H9 (cell line): ENCODE measurements around the gene RAC2. TPM values are rescaled to one million over a fixed set of nuclear protein-coding genes. Genes with fewer than 3 reads are reported as not detected.

ENCODE experiments used
- DNase-seq: peaks from one replicate; pipeline ENCODE4 v3.0.0-alpha.2; 2017
- H2AFZ ChIP-seq: one replicate; pipeline ENCODE4 v1.6.1; 2013; ENCODE audit warnings: mild to moderate bottlenecking, low read length, control low read depth, moderate library complexity
- H2AK5ac ChIP-seq: 2 replicates; pipeline ENCODE4 v1.6.1; 2013; ENCODE audit warnings: low read length, control low read depth, mixed read lengths; ENCODE audit not compliant: insufficient read length
- H2BK120ac ChIP-seq: one replicate; pipeline ENCODE4 v1.6.1; 2013; ENCODE audit warnings: low read depth, mild to moderate bottlenecking, low read length, control low read depth, inconsistent platforms; ENCODE audit not compliant: poor library complexity, severe bottlenecking
- H2BK12ac ChIP-seq: 2 replicates; pipeline ENCODE4 v1.6.1; 2013; ENCODE audit warnings: low read length, control low read depth, mixed read lengths, low read depth; ENCODE audit not compliant: insufficient read length
- H2BK15ac ChIP-seq: 2 replicates; pipeline ENCODE4 v1.6.1; 2013; ENCODE audit warnings: low read depth, low read length, control low read depth
- H2BK20ac ChIP-seq: one replicate; pipeline ENCODE4 v1.6.1; 2013; ENCODE audit warnings: low read depth, mild to moderate bottlenecking, low read length, control low read depth, inconsistent platforms; ENCODE audit not compliant: poor library complexity, severe bottlenecking
- H2BK5ac ChIP-seq: 2 replicates; pipeline ENCODE4 v1.6.1; 2013; ENCODE audit warnings: low read length, control low read depth, mixed read lengths; ENCODE audit not compliant: insufficient read length
- H3K14ac ChIP-seq: 2 replicates; pipeline ENCODE4 v1.6.1; 2013; ENCODE audit warnings: low read length, control low read depth; ENCODE audit not compliant: insufficient read depth
- H3K18ac ChIP-seq: 2 replicates; pipeline ENCODE4 v1.6.1; 2013; ENCODE audit warnings: low read depth, mild to moderate bottlenecking, mixed read lengths, low read length, control low read depth; ENCODE audit not compliant: insufficient read length
- H3K23ac ChIP-seq: 2 replicates; pipeline ENCODE4 v1.6.1; 2013; ENCODE audit warnings: low read length, control low read depth, mixed read lengths, low read depth; ENCODE audit not compliant: insufficient read length
- H3K23me2 ChIP-seq: 2 replicates; pipeline ENCODE4 v1.6.1; 2013; ENCODE audit warnings: low read depth, mild to moderate bottlenecking, mixed read lengths, low read length, control low read depth; ENCODE audit not compliant: insufficient read length, poor library complexity, severe bottlenecking
- H3K27ac ChIP-seq: 2 replicates; pipeline ENCODE4 v1.5.1; 2013; ENCODE audit warnings: low read length, control low read depth, mixed read lengths, low read depth; ENCODE audit not compliant: insufficient read length
- H3K27me3 ChIP-seq: 2 replicates; pipeline ENCODE4 v1.6.1; 2013; ENCODE audit warnings: low read length, control low read depth, inconsistent platforms; ENCODE audit not compliant: insufficient read depth
- H3K4ac ChIP-seq: 2 replicates; pipeline ENCODE4 v1.6.1; 2013; ENCODE audit warnings: low read depth, mild to moderate bottlenecking, control low read depth, inconsistent platforms, low read length, moderate library complexity
- H3K4me1 ChIP-seq: 2 replicates; pipeline ENCODE4 v1.6.1; 2013; ENCODE audit warnings: low read length, control low read depth, inconsistent platforms; ENCODE audit not compliant: insufficient read depth
- H3K4me2 ChIP-seq: 2 replicates; pipeline ENCODE4 v1.6.1; 2013; ENCODE audit warnings: low read length, control low read depth, mixed read lengths; ENCODE audit not compliant: insufficient read length, insufficient read depth
- H3K56ac ChIP-seq: 2 replicates; pipeline ENCODE4 v1.6.1; 2013; ENCODE audit warnings: low read depth, mild to moderate bottlenecking, mixed read lengths, low read length, control low read depth; ENCODE audit not compliant: insufficient read length
- H3K79me1 ChIP-seq: 2 replicates; pipeline ENCODE4 v1.6.1; 2013; ENCODE audit warnings: low read depth, mild to moderate bottlenecking, moderate library complexity, low read length, control low read depth, inconsistent platforms; ENCODE audit not compliant: insufficient read depth, poor library complexity, severe bottlenecking
- H3K79me2 ChIP-seq: 2 replicates; pipeline ENCODE4 v1.6.1; 2013; ENCODE audit warnings: low read length, control low read depth, inconsistent platforms; ENCODE audit not compliant: insufficient read depth
- H3K9ac ChIP-seq: 2 replicates; pipeline ENCODE4 v1.6.1; 2013; ENCODE audit warnings: low read length, control low read depth, mixed read lengths; ENCODE audit not compliant: insufficient read length; ENCODE audit errors: extremely low read depth
- H3K9me3 ChIP-seq: one replicate; pipeline ENCODE4 v1.6.1; 2013; ENCODE audit warnings: low read depth, low read length, inconsistent platforms; ENCODE audit not compliant: control insufficient read depth
- H3T11ph ChIP-seq: one replicate; pipeline ENCODE4 v1.6.1; 2013; ENCODE audit warnings: mild to moderate bottlenecking, low read length, control low read depth, inconsistent platforms
- H4K20me1 ChIP-seq: one replicate; pipeline ENCODE4 v1.6.1; 2013; ENCODE audit not compliant: control insufficient read depth, insufficient read length, insufficient read depth
- H4K5ac ChIP-seq: 2 replicates; pipeline ENCODE4 v1.6.1; 2013; ENCODE audit warnings: low read depth, mild to moderate bottlenecking, mixed read lengths, low read length, control low read depth; ENCODE audit not compliant: insufficient read length
- H4K8ac ChIP-seq: replicated peaks from 2 replicates; pipeline ENCODE4 v1.6.1; 2013; ENCODE audit warnings: low read length, control low read depth, mixed read lengths, low read depth; ENCODE audit not compliant: insufficient read length
- H4K91ac ChIP-seq: 2 replicates; pipeline ENCODE4 v1.6.1; 2013; ENCODE audit warnings: low read depth, mild to moderate bottlenecking, moderate library complexity, mixed read lengths, low read length, control low read depth; ENCODE audit not compliant: insufficient read length
- H3K27ac Mint-ChIP-seq, 3 experiments: 2 replicates in 2 of 3; 3 replicates in 1 of 3; pipeline ENCODE4 v1.8.0; 2020 to 2021; ENCODE audit warnings: mixed read lengths in 3 of 3, mild to moderate bottlenecking in 1 of 3, moderate library complexity in 1 of 3
- H3K27me3 Mint-ChIP-seq: 2 replicates; pipeline ENCODE4 v1.8.0; 2021; ENCODE audit warnings: low read depth, mild to moderate bottlenecking, moderate library complexity, mixed read lengths
- H3K36me3 Mint-ChIP-seq, 3 experiments: 2 replicates in 2 of 3; 3 replicates in 1 of 3; pipeline ENCODE4 v1.8.0; 2020 to 2021; ENCODE audit warnings: low read depth in 3 of 3, mixed read lengths in 3 of 3; ENCODE audit not compliant: insufficient read depth in 1 of 3
- H3K4me1 Mint-ChIP-seq, 2 experiments: 2 replicates each; pipeline ENCODE4 v1.8.0; 2020; ENCODE audit warnings: mixed read lengths in 2 of 2
- H3K4me3 Mint-ChIP-seq, 2 experiments: 2 replicates in 1 of 2; 3 replicates in 1 of 2; pipeline ENCODE4 v1.8.0; 2020 to 2021; ENCODE audit warnings: mild to moderate bottlenecking in 2 of 2, mixed read lengths in 2 of 2, moderate library complexity in 1 of 2
- H3K9me3 Mint-ChIP-seq, 2 experiments: 2 replicates in 1 of 2; 3 replicates in 1 of 2; pipeline ENCODE4 v1.8.0; 2020; ENCODE audit warnings: mild to moderate bottlenecking in 2 of 2, mixed read lengths in 2 of 2, moderate library complexity in 1 of 2
- CTCF ChIP-seq: fragments of 200-600 bp; sonication (generic); conservative IDR thresholded peaks from 3 replicates; pipeline ENCODE4 v1.8.0; 2021; ENCODE audit warnings: antibody characterized with exemption, mild to moderate bottlenecking
- WGBS: extraction: QIAGEN DNeasy Blood & Tissue Kit; methylation state at CpG from one replicate; pipeline ENCODE4 v1.1.7; 2013; ENCODE audit warnings: missing lambda C conversion rate, low lambda C conversion rate, mixed read lengths; ENCODE audit not compliant: insufficient read length; ENCODE audit errors: extremely low coverage; 5-methylcytosine and 5-hydroxymethylcytosine counted together
- total RNA-seq: library from RNA; stranded (reverse); gene quantifications from 2 replicates; pipeline ENCODE4 v1.2.1, GENCODE V29; 2021

Gene RAC2
- total RNA-seq, 1 experiment from 2014 or later: 2.8 TPM

GRCh38 chr22:37187891-37188761 lies 55.9 kb downstream of the RAC2 start, which contains the start of gene C1QTNF6:
C1QTNF6 (minus strand) TSS chr22:37188247; CDS start chr22:37188213, 34 bp downstream.
- Mint-ChIP-seq H3K36me3 (peaks cover 14 to 24% (median 14%) of the 10 kb centered on the region in 3 experiments), H3K4me1 (peaks cover 29 to 43% of the 10 kb centered on the region in 2 experiments), H3K27ac (peak within 1 kb of the TSS; percentile 85 to 93 (median 88)), H3K9me3 (peaks cover 10 to 18% of the 10 kb centered on the region in 2 experiments), H3K27me3 (no peaks in the 10 kb centered on the region; the same call in 1 of the 2 replicates), H3K4me3 (peak within 1 kb of the TSS; percentile 62 to 77)
- no peak within 1 kb of the TSS for H4K5ac ChIP-seq
- no peak within 1 kb of the TSS for H3K9ac ChIP-seq
- H3K4ac ChIP-seq: no peak within 1 kb of the TSS
- no peak within 1 kb of the TSS for H2BK12ac ChIP-seq
- H3K9me3 ChIP-seq: peaks cover 5% of the 10 kb centered on the region
- H3K27me3 ChIP-seq: no peaks in the 10 kb centered on the region
- peak within 1 kb of the TSS; percentile 25; the same call in 1 of the 2 replicates for H3K14ac ChIP-seq
- H3K18ac ChIP-seq: peak within 1 kb of the TSS; percentile 16
- H3K27ac ChIP-seq: peak within 1 kb of the TSS; percentile 9
- H3K79me2 ChIP-seq: no peaks in the 10 kb centered on the region
- peak; percentile 85 for DNase-seq
- no CpG with 5 or more reads among the region's 17 CpGs for WGBS
- H2BK120ac ChIP-seq: no peak within 1 kb of the TSS
- no peak within 1 kb of the TSS for H3K56ac ChIP-seq
- H3K4me2 ChIP-seq: peak within 1 kb of the TSS; percentile 60
- no peak within 1 kb of the TSS for H4K8ac ChIP-seq
- no peak for TF ChIP-seq CTCF
- H2BK20ac ChIP-seq: no peak within 1 kb of the TSS
- no peak within 1 kb of the TSS for H2BK15ac ChIP-seq
- peaks cover 5% of the 10 kb centered on the region for H3K4me1 ChIP-seq
- H3K79me1 ChIP-seq: no peaks in the 10 kb centered on the region
- H2BK5ac ChIP-seq: no peak within 1 kb of the TSS
- H3K23ac ChIP-seq: no peak within 1 kb of the TSS
- H4K91ac ChIP-seq: no peak within 1 kb of the TSS
- no peak within 1 kb of the TSS for H2AFZ ChIP-seq
- H2AK5ac ChIP-seq: no peak within 1 kb of the TSS
- H3T11ph ChIP-seq: no peak within 1 kb of the TSS
- no peaks in the 10 kb centered on the region for H4K20me1 ChIP-seq
- peaks cover 9% of the 10 kb centered on the region for H3K23me2 ChIP-seq
